GM12801 (cell line): ENCODE measurements around the gene NUBP2.

Source experiments
- CTCF ChIP-seq: IDR thresholded peaks from one replicate; pipeline ENCODE4 v1.5.1; 2011; ENCODE audit warnings: control low read depth; ENCODE audit not compliant: insufficient read length; ENCODE audit errors: extremely low read depth

The NUBP2 gene

GRCh38 chr16:1825864-1826690 is 43.3 kb downstream of the NUBP2 start:
- no peak for TF ChIP-seq CTCF

- TF ChIP-seq CTCF = no peak
Measured at GRCh38 chr16:1826691-1827573, 44.2 kb downstream of the NUBP2 start, which contains the start of the genes FAHD1 and HAGH. Gene FAHD1, plus strand, starts transcription at chr16:1827206. Its CDS starts 33 bp downstream, at chr16:1827239. Gene HAGH, minus strand, starts transcription at chr16:1826825. Its CDS starts 38 bp downstream, at chr16:1826787.

GRCh38 chr16:1828645-1829410 is 46.1 kb downstream of the NUBP2 start:
- no peak for TF ChIP-seq CTCF

GRCh38 chr16:1830213-1830612 is 47.5 kb downstream of the NUBP2 start:
- no peak for TF ChIP-seq CTCF

GRCh38 chr16:1831186-1832075 is 48.7 kb downstream of the NUBP2 start:
- TF ChIP-seq CTCF = no peak

- TF ChIP-seq CTCF = no peak
Measured at GRCh38 chr16:1832838-1833454, 50.2 kb downstream of the NUBP2 start.
